KMS-11 (cell line): ENCODE results near the gene DARS1.

Experiments used
- H2AFZ ChIP-seq: fragments of 200-600 bp; sonication (generic); 2 replicates; pipeline ENCODE4 v1.6.1; 2016; ENCODE audit warnings: antibody characterized with exemption, mixed run types, low read depth
- H3K27ac ChIP-seq: fragments of 200-600 bp; sonication (generic); 2 replicates; pipeline ENCODE4 v1.6.1; 2016; ENCODE audit warnings: mild to moderate bottlenecking, mixed run types
- H3K27me3 ChIP-seq: fragments of 200-600 bp; sonication (generic); 2 replicates; pipeline ENCODE4 v1.6.1; 2017; ENCODE audit warnings: mild to moderate bottlenecking, low read depth, mixed run types, moderate library complexity; ENCODE audit not compliant: insufficient read depth
- H3K36me3 ChIP-seq: fragments of 200-600 bp; sonication (generic); 2 replicates; pipeline ENCODE4 v1.6.1; 2017; ENCODE audit warnings: mild to moderate bottlenecking, mixed run types; ENCODE audit not compliant: insufficient read depth
- H3K4me1 ChIP-seq: fragments of 200-600 bp; sonication (generic); 2 replicates; pipeline ENCODE4 v1.6.1; 2016; ENCODE audit warnings: mild to moderate bottlenecking, low read depth, mixed run types; ENCODE audit not compliant: poor library complexity, severe bottlenecking
- H3K4me2 ChIP-seq: fragments of 200-600 bp; sonication (generic); 2 replicates; pipeline ENCODE4 v1.7.0; 2016; ENCODE audit warnings: mild to moderate bottlenecking, mixed run types
- H3K4me3 ChIP-seq: fragments of 200-600 bp; sonication (generic); IDR thresholded peaks from 2 replicates; pipeline ENCODE4 v1.6.1; 2017; ENCODE audit warnings: low read depth, low read length, mixed read lengths; ENCODE audit not compliant: insufficient read depth
- H3K79me2 ChIP-seq: fragments of 200-600 bp; sonication (generic); 2 replicates; pipeline ENCODE4 v1.6.1; 2016; ENCODE audit warnings: low read depth, mixed run types; ENCODE audit not compliant: insufficient read depth
- H3K9ac ChIP-seq: fragments of 200-600 bp; sonication (generic); 2 replicates; pipeline ENCODE4 v1.6.1; 2016; ENCODE audit warnings: mild to moderate bottlenecking, mixed run types
- H4K20me1 ChIP-seq: fragments of 200-600 bp; sonication (generic); 2 replicates; pipeline ENCODE4 v1.6.1; 2016; ENCODE audit warnings: mild to moderate bottlenecking, mixed run types; ENCODE audit not compliant: insufficient read depth
- CTCF ChIP-seq: fragments of 200-600 bp; sonication (generic); conservative IDR thresholded peaks from 2 replicates; pipeline ENCODE4 v1.6.1; 2017; ENCODE audit warnings: low read depth, mild to moderate bottlenecking, antibody characterized with exemption, low read length, moderate library complexity, mixed read lengths

The DARS1 gene

DNA sequence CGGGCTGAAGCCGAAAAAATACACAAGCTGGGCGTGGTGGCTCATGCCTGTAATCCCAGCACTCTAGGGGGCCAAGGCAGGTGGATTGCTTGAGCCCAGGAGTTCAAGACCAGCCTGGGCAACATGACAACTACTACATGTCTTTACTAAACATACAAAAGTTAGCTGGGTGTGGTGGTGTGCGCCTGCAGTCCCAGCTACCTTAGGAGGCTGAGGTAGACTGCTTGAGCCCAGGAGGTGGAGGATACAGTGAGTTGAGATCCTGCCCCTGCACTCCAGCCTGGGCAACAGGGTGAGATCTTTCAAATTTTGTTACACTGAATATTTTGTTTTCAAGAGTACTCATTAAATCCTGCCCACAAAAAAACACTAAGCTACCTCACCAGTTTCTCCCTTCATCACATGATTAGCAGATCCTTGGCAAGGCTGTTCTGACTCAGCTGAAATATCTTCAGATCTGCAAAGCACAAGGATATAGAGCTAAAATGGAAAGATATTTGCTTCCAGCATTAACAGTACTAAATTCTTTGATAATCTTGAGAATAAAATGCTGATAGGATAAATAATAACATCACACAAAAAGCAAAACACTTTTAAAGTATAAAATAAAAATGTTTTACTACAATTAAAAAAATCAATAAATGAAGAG, 81.0 kb downstream of the DARS1 start:
- no peak overlapping the region for H2AFZ ChIP-seq

GRCh38 chr2:135903650-135904049, 81.8 kb downstream of the DARS1 start:
- no peak overlapping the region for H2AFZ ChIP-seq
- TF ChIP-seq CTCF: no peak
- no peaks in the 10 kb centered on the region for H4K20me1 ChIP-seq
- H3K27ac ChIP-seq: no peak overlapping the region
- H3K4me2 ChIP-seq: no peak overlapping the region
- H3K79me2 ChIP-seq: no peaks in the 10 kb centered on the region
- H3K4me1 ChIP-seq: no peaks in the 10 kb centered on the region
- no peaks in the 10 kb centered on the region for H3K27me3 ChIP-seq
- no peaks in the 10 kb centered on the region for H3K36me3 ChIP-seq
- no peak overlapping the region for H3K9ac ChIP-seq
- no peak overlapping the region for H3K4me3 ChIP-seq

More for the DNA sequence above, 81.0 kb downstream of the DARS1 start:
- Histone ChIP-seq H3K9ac (no peak overlapping the region), H3K79me2 (no peaks in the 10 kb centered on the region), H4K20me1 (no peaks in the 10 kb centered on the region), H3K36me3 (no peaks in the 10 kb centered on the region), H3K4me1 (no peaks in the 10 kb centered on the region), H3K27me3 (no peaks in the 10 kb centered on the region), H3K27ac (no peak overlapping the region), H3K4me2 (no peak overlapping the region), H3K4me3 (no peak overlapping the region)
- no peak for TF ChIP-seq CTCF

GRCh38 chr2:135899567-135899966, 85.9 kb downstream of the DARS1 start:
- Histone ChIP-seq H2AFZ (no peak overlapping the region), H3K4me2 (no peak overlapping the region), H3K36me3 (no peaks in the 10 kb centered on the region), H3K27ac (no peak overlapping the region), H3K4me3 (no peak overlapping the region), H4K20me1 (no peaks in the 10 kb centered on the region), H3K27me3 (no peaks in the 10 kb centered on the region), H3K79me2 (no peaks in the 10 kb centered on the region), H3K4me1 (no peaks in the 10 kb centered on the region), H3K9ac (no peak overlapping the region)
- TF ChIP-seq CTCF: no peak

- no peaks in the 10 kb centered on the region for H4K20me1 ChIP-seq
- H3K4me3 ChIP-seq: no peak overlapping the region
- no peak overlapping the region for H3K9ac ChIP-seq
- no peaks in the 10 kb centered on the region for H3K79me2 ChIP-seq
- no peak for TF ChIP-seq CTCF
- no peak overlapping the region for H3K4me2 ChIP-seq
- H3K27me3 ChIP-seq: no peaks in the 10 kb centered on the region
- H3K36me3 ChIP-seq: no peaks in the 10 kb centered on the region
- no peaks in the 10 kb centered on the region for H3K4me1 ChIP-seq
- H3K27ac ChIP-seq: no peak overlapping the region
- H2AFZ ChIP-seq: no peak overlapping the region
These were observed 87.1 kb downstream of the DARS1 start for GRCh38 chr2:135898234-135898786.
